GM12865 (cell line): Measurements from ENCODE around the gene IL18RAP.
A peak's percentile ranks its signal among the peaks of the same experiment; 100 is the strongest.

ENCODE experiments used
- DNase-seq: peaks from one replicate; pipeline ENCODE4 v3.0.0; 2010; ENCODE audit warnings: low read depth
- H3K4me3 ChIP-seq: 2 replicates; pipeline ENCODE4 v1.5.1; 2011; ENCODE audit warnings: mild to moderate bottlenecking, low read depth, low read length, control low read depth
- CTCF ChIP-seq: IDR thresholded peaks from 2 replicates; pipeline ENCODE4 v1.5.1; 2011; ENCODE audit warnings: low read length, control low read depth, low read depth, inconsistent platforms; ENCODE audit not compliant: insufficient read depth; ENCODE audit errors: missing control alignments

The IL18RAP gene

DNA sequence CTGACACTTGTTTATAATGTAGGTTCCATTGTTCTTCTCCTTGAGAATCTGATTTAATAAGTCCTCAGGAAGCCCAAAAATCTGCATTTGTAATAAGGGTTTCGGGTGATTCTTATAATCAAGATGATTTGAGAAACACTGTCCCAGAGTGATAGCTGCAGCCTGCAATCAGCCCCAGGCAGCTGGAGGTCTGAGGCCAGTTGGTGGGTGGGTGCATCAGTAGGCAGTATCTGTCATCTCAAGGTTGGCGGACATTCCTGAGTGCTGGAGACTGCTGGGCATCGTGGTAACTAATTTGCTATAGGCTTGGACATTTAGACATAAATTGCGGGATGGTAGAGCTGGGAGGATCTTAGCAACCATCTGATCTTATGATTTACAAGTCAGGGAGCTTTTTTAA, 2.7 kb upstream of the IL18RAP start:
- no peak for DNase-seq
- no peak overlapping the region for H3K4me3 ChIP-seq
- TF ChIP-seq CTCF: no peak

GRCh38 chr2:102421890-102422759, 835 bp upstream of the IL18RAP start:
- DNase-seq: no peak
- no peak overlapping the region for H3K4me3 ChIP-seq
- no peak for TF ChIP-seq CTCF

GRCh38 chr2:102423368-102423767, 408 bp downstream of the IL18RAP start:
- no peak for DNase-seq
- no peak overlapping the region for H3K4me3 ChIP-seq
- no peak for TF ChIP-seq CTCF

DNA sequence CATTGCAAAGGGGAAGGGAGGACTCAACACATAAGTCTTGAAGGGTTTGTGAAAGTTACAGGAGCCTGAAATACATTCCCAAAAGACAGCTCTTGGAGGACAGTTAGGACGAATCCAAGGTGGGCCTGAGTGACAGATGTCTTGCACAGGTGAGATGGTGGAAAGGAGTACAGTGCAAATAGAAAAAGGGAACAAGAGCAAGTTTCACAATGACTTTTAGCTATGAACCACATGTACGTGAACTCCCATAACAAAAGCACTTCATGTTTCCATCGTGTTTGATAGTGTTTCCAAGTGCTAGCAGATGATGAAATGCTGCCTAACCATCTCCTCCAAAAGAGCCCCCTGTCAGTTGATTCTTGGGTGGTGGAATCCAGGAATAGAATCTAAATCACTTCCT, 1.8 kb downstream of the IL18RAP start:
- TF ChIP-seq CTCF: no peak
- H3K4me3 ChIP-seq: no peak overlapping the region
- peak; percentile 52 for DNase-seq

- no peak for DNase-seq
- H3K4me3 ChIP-seq: no peak overlapping the region
- TF ChIP-seq CTCF: no peak
These were observed 2.6 kb downstream of the IL18RAP start for GRCh38 chr2:102425441-102426132.

DNA sequence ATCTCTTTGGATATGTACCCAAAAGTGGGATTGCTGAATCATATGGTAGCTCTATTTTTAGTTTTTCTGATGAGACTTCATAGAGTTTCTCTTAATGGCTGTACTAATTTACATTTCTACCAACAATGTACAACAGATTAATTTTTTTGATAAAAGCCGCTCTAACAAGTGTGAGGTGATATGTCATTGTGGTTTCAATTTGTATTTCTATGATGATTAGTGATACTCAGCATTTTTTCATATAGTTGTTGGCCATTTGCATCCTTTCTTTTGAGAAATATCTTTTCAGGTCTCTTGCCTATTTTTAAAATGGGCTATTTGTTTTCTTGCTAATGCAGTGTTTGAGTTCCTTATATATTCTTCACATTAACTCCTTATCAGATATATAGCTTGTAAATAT, 4.3 kb downstream of the IL18RAP start:
- H3K4me3 ChIP-seq: no peak overlapping the region
- no peak for TF ChIP-seq CTCF
- DNase-seq: no peak
